Transverse colon (tissue), 4 donors: Measurements from ENCODE around the gene MFAP1. TPM values are rescaled to one million over a fixed set of nuclear protein-coding genes. Genes with fewer than 3 reads are reported as not detected.

Experiments
- DNase-seq: peaks from one replicate; pipeline ENCODE4 v3.0.0-alpha.2; 2019
- H3K27ac ChIP-seq, 4 donors: fragments of 200-600 bp; sonication (generic); 2 replicates each; pipeline ENCODE4 v1.5.1; 2016 to 2018; ENCODE audit warnings: inconsistent platforms in 4 of 4
- H3K27me3 ChIP-seq: fragments of 200-600 bp; sonication (generic); 2 replicates; pipeline ENCODE4 v1.5.1; 2017; ENCODE audit warnings: inconsistent platforms
- H3K36me3 ChIP-seq, 4 donors: fragments of 200-600 bp; sonication (generic); 2 replicates each; pipeline ENCODE4 v1.5.1; 2017 to 2019; ENCODE audit warnings: inconsistent platforms in 4 of 4
- H3K4me1 ChIP-seq, 4 donors: fragments of 200-600 bp; sonication (generic); 2 replicates each; pipeline ENCODE4 v1.5.1; 2017 to 2020; ENCODE audit warnings: inconsistent platforms in 4 of 4
- H3K4me3 ChIP-seq, 4 donors: fragments of 200-600 bp; sonication (generic); 1 replicate in 1 of 4; 2 replicates in 3 of 4; pipeline versions ENCODE4 v1.5.1 to v1.6.1; 2017 to 2019; ENCODE audit warnings: inconsistent platforms in 4 of 4
- H3K9me3 ChIP-seq, 2 donors: fragments of 200-600 bp; sonication (generic); 2 replicates each; pipeline ENCODE4 v1.5.1; 2017 to 2019; ENCODE audit warnings: inconsistent platforms in 2 of 2
- CTCF ChIP-seq, 5 experiments: fragments of 200-600 bp in 3 of 5; fragments of 450-650 bp in 2 of 5; sonication (generic) in 3 of 5; IDR thresholded peaks; 1 replicate in 2 of 5; 2 replicates in 3 of 5; pipeline ENCODE4 v1.5.1; 2016 to 2017; ENCODE audit warnings: antibody characterized with exemption in 5 of 5, inconsistent platforms in 3 of 5, mild to moderate bottlenecking in 2 of 5, moderate library complexity in 1 of 5
- EP300 ChIP-seq: sonication (generic); formaldehyde crosslinking; IDR thresholded peaks from one replicate; pipeline ENCODE4 v1.6.1; 2017; ENCODE audit warnings: antibody characterized with exemption, low read depth
- POLR2A ChIP-seq: fragments of 450-650 bp; IDR thresholded peaks from one replicate; pipeline ENCODE4 v1.6.1; 2016; ENCODE audit warnings: antibody characterized with exemption, mild to moderate bottlenecking, moderate library complexity
- POLR2AphosphoS5 ChIP-seq, 3 donors: sonication (generic); formaldehyde crosslinking; IDR thresholded peaks; one replicate each; pipeline ENCODE4 v1.6.1; 2016; ENCODE audit warnings: antibody characterized with exemption in 3 of 3
- WGBS, 2 donors: methylation state at CpG; one replicate each; pipeline ENCODE4 v1.1.5; 2018; ENCODE audit warnings: low coverage in 1 of 2; 5-methylcytosine and 5-hydroxymethylcytosine counted together
- in situ Hi-C, 4 donors: fragments of 200-750 bp; cut with MboI; loops; one replicate each; pipeline versions ENCODE4 v1.15.0 to v1.15.1; 2017; ENCODE audit warnings: low sequenced_read_pairs in 3 of 4, low pct_ligation_motif_present in 1 of 4, low pct_unique_long_range_greater_than_20kb in 1 of 4
- intact Hi-C: fragments of 100-400 bp; cut with DNase I; formaldehyde crosslinking; loops from one replicate; pipeline ENCODE4 v1.15.1; 2023; ENCODE audit warnings: low total_unique reads
- total RNA-seq, 4 donors: library from RNA; depleted of rRNA; stranded (reverse); fragments of >200 nt; gene quantifications; one replicate each; pipeline ENCODE4 v1.1.0, GENCODE V29; 2016

MFAP1 gene
- total RNA-seq, 4 donors from 2014 or later: 9.8 to 32.9 (median 16.3) TPM

- Histone ChIP-seq H3K9me3 (no peaks in the 10 kb centered on the region), H3K27ac (peak within 1 kb of the TSS; percentile 89 to 93 (median 92)), H3K4me3 (peak within 1 kb of the TSS; percentile 62 to 88 (median 78)), H3K27me3 (no peaks in the 10 kb centered on the region), H3K4me1 (peaks cover 33 to 63% (median 41%) of the 10 kb centered on the region in 4 donors), H3K36me3 (peaks cover 0 to 17% (median 3%) of the 10 kb centered on the region in 4 donors)
- TF ChIP-seq EP300 (no peak), POLR2A (no peak), CTCF (IDR thresholded peaks at IDR 0.05) (no peak), POLR2AphosphoS5 (IDR thresholded peaks at IDR 0.05) (no peak)
- in situ Hi-C loops: loop anchor here in 1 of 4 donors (25.0 kb wide), 1 partner anchor 313 kb away; the partner anchor contains the start of gene TP53BP1
- WGBS, 2 donors: 94% methylated on average over 6 of the region's 8 CpGs; no CpG with 5 or more reads in 1 of the 2 donors
- DNase-seq: no peak
- intact Hi-C loops: no loop called here
These were observed 24.6 kb downstream of the MFAP1 start, which contains the start of gene SERINC4 for GRCh38 chr15:43799945-43800285. Gene SERINC4, minus strand, starts transcription at chr15:43800220. Its CDS starts 234 bp downstream, at chr15:43799986.

GRCh38 chr15:43799209-43799944 is 25.1 kb downstream of the MFAP1 start:
- intact Hi-C loops (no loop called here), in situ Hi-C loops (loop anchor here in 1 of 4 donors (25.0 kb wide), 1 partner anchor 312 kb away; the partner anchor contains the start of gene TP53BP1)
- no peak for TF ChIP-seq POLR2AphosphoS5 (IDR thresholded peaks at IDR 0.05)
- peak; percentile 10 for TF ChIP-seq POLR2A
- TF ChIP-seq CTCF (IDR thresholded peaks at IDR 0.05): peak in 1 of 5 experiments; percentile 9
- no peak for TF ChIP-seq EP300
- peak; percentile 32 for DNase-seq
- H3K27ac ChIP-seq: peak overlapping the region; percentile 89 to 93 (median 92)
- peak overlapping the region in 1 of 4 donors; percentile 88 for H3K4me3 ChIP-seq
- peaks cover 38 to 68% (median 46%) of the 10 kb centered on the region in 4 donors for H3K4me1 ChIP-seq
- no peaks in the 10 kb centered on the region for H3K9me3 ChIP-seq
- WGBS, 2 donors: 74% methylated on average over 10 to 16 of the region's 16 CpGs
- H3K27me3 ChIP-seq: no peaks in the 10 kb centered on the region
- peaks cover 0 to 17% (median 2%) of the 10 kb centered on the region in 4 donors for H3K36me3 ChIP-seq

- intact Hi-C loops (no loop called here), in situ Hi-C loops (loop anchor here in 1 of 4 donors (25.0 kb wide), 1 partner anchor 309 kb away; the partner anchor contains the start of gene TP53BP1)
- peak overlapping the region in 1 of 4 donors; percentile 89 for H3K27ac ChIP-seq
- no peaks in the 10 kb centered on the region for H3K27me3 ChIP-seq
- no peak for DNase-seq
- no peaks in the 10 kb centered on the region for H3K9me3 ChIP-seq
- H3K36me3 ChIP-seq: peaks cover 0 to 15% (median 6%) of the 10 kb centered on the region in 4 donors
- H3K4me3 ChIP-seq: no peak overlapping the region
- WGBS, 2 donors: 90 to 92% methylated on average over 2 to 3 of the region's 3 CpGs
- peaks cover 51 to 80% (median 62%) of the 10 kb centered on the region in 4 donors for H3K4me1 ChIP-seq
- no peak for TF ChIP-seq EP300
- TF ChIP-seq CTCF (IDR thresholded peaks at IDR 0.05): no peak
- TF ChIP-seq POLR2A: no peak
- TF ChIP-seq POLR2AphosphoS5 (IDR thresholded peaks at IDR 0.05): no peak
These were observed 27.9 kb downstream of the MFAP1 start for GRCh38 chr15:43796566-43796965.

- H3K27me3 ChIP-seq: no peaks in the 10 kb centered on the region
These were observed 28.5 kb downstream of the MFAP1 start for GRCh38 chr15:43795997-43796396.

More at GRCh38 chr15:43795997-43796396, 28.5 kb downstream of the MFAP1 start:
- Histone ChIP-seq H3K9me3 (no peaks in the 10 kb centered on the region), H3K36me3 (peaks cover 0 to 15% (median 6%) of the 10 kb centered on the region in 4 donors), H3K4me1 (peaks cover 46 to 77% (median 59%) of the 10 kb centered on the region in 4 donors), H3K4me3 (no peak overlapping the region), H3K27ac (peak overlapping the region in 1 of 4 donors; percentile 10)
- intact Hi-C loops (no loop called here), in situ Hi-C loops (loop anchor here in 1 of 4 donors (25.0 kb wide), 1 partner anchor 309 kb away; the partner anchor contains the start of gene TP53BP1)
- TF ChIP-seq POLR2AphosphoS5 (IDR thresholded peaks at IDR 0.05) (no peak), POLR2A (no peak), EP300 (no peak), CTCF (IDR thresholded peaks at IDR 0.05) (no peak)
- no peak for DNase-seq
